Tibial nerve (tissue), 4 donors: ENCODE data around the gene CCDC24.

Experiments used
- CTCF ChIP-seq, 5 experiments: fragments of 200-600 bp in 3 of 5; fragments of 450-650 bp in 2 of 5; sonication (generic) in 3 of 5; IDR thresholded peaks; one replicate each; pipeline ENCODE4 v1.5.1; 2016 to 2019; ENCODE audit warnings: antibody characterized with exemption in 5 of 5, mild to moderate bottlenecking in 3 of 5, moderate library complexity in 2 of 5
- EP300 ChIP-seq, 2 donors: sonication (generic); formaldehyde crosslinking; IDR thresholded peaks; one replicate each; pipeline ENCODE4 v1.6.1; 2017; ENCODE audit warnings: antibody characterized with exemption in 2 of 2, mild to moderate bottlenecking in 1 of 2

DNA sequence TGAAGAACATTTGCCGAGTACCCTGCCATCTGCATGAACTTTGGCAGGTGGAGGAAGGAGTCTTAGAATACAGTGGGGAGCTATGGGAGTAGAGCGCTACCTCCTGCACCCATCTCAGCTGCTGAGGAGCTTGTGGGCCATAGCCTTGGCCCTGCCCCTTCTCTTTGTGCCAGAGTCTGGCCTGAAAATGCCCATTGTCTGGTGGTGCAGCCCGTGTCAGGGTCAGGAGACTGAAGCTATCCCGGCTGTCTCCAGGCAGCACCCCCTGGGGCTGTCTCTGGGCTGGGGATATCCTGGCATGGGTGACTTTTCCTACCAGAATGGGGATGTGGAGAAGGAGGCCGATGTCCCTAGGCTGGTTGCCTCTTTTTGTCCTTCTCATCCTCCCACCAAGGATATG, 37.4 kb upstream of the CCDC24 start:
- TF ChIP-seq CTCF (IDR thresholded peaks at IDR 0.05) (no peak), EP300 (IDR thresholded peaks at IDR 0.05) (no peak)
